Measurements from ENCODE around the gene C17orf114.
A peak's percentile ranks its signal among the peaks of the same experiment; 100 is the strongest.

C17orf114 gene

GRCh38 chr17:4772235-4772613, 29.9 kb downstream of the C17orf114 start (continued):
- TF ChIP-seq ZNF704 (CRISPR knock-in tag; IDR thresholded peaks at IDR 0.05; ENCODE audit: borderline replicate concordance) (0 out of 2 replicates have a peak, but pooled peaks have one; percentile 15), ZMYM2 (CRISPR knock-in tag; IDR thresholded peaks at IDR 0.05) (no peak; the same call in 1 of the 2 replicates), ZNF260 (CRISPR knock-in tag; IDR thresholded peaks at IDR 0.05; ENCODE audit: borderline replicate concordance, low read depth) (no peak), TFAP4 (IDR thresholded peaks at IDR 0.05; ENCODE audit: borderline replicate concordance, low read depth) (peak; percentile 84), SETDB1 (CRISPR knock-in tag; IDR thresholded peaks at IDR 0.05; ENCODE audit: borderline replicate concordance) (no peak), ZNF761 (CRISPR knock-in tag; conservative IDR thresholded peaks at IDR 0.05) (no peak), DMAP1 (CRISPR knock-in tag; IDR thresholded peaks at IDR 0.05) (no peak), ZNF558 (CRISPR knock-in tag; IDR thresholded peaks at IDR 0.05; ENCODE audit: borderline replicate concordance) (no peak; the same call in 1 of the 2 replicates), ZBTB44 (CRISPR knock-in tag; IDR thresholded peaks at IDR 0.05) (no peak), ZNF446 (CRISPR knock-in tag; IDR thresholded peaks at IDR 0.05) (0 out of 2 replicates have a peak, but pooled peaks have one; percentile 72), ZBTB33 (CRISPR knock-in tag; IDR thresholded peaks at IDR 0.05) (no peak), MNT (IDR thresholded peaks at IDR 0.05) (no peak), SMYD3 (CRISPR knock-in tag; IDR thresholded peaks at IDR 0.05) (0 out of 2 replicates have a peak, but pooled peaks have one; percentile 13)
